ENCODE measurements around the gene IRAK3. TPM values are rescaled to one million over a fixed set of nuclear protein-coding genes. Genes with fewer than 3 reads are reported as not detected.
"Not testable (repeated sequence)": the region's sequence is repeated elsewhere in the genome, so short reads cannot be mapped to it uniquely, and the experiment has no call there.

The IRAK3 gene
- total RNA-seq, 4 donors from 2014 or later, result 7.8 to 18.7 (median 14.8) TPM

DNA sequence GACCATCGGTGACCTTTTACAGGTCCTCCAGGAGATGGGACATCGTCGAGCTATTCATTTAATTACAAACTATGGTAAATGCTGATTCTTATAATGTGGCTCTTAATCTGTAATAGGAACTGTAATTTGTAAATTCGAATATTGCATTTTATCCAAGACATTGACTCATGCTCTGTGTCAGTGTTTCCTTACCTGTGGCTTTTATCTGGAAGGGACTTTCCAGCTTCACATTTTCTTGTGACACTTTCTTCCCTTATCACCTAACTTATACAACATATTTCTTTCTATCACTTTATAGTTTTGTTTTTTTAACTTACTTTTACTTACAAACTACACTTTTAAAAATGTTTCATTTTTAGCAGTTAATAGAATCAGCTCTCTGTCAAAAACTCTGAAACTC lies 14.8 kb downstream of the IRAK3 start:
- peaks cover 0 to 7% (median 0%) of the 10 kb centered on the region in 3 donors for H3K9me3 ChIP-seq
- TF ChIP-seq, protein P1, sequence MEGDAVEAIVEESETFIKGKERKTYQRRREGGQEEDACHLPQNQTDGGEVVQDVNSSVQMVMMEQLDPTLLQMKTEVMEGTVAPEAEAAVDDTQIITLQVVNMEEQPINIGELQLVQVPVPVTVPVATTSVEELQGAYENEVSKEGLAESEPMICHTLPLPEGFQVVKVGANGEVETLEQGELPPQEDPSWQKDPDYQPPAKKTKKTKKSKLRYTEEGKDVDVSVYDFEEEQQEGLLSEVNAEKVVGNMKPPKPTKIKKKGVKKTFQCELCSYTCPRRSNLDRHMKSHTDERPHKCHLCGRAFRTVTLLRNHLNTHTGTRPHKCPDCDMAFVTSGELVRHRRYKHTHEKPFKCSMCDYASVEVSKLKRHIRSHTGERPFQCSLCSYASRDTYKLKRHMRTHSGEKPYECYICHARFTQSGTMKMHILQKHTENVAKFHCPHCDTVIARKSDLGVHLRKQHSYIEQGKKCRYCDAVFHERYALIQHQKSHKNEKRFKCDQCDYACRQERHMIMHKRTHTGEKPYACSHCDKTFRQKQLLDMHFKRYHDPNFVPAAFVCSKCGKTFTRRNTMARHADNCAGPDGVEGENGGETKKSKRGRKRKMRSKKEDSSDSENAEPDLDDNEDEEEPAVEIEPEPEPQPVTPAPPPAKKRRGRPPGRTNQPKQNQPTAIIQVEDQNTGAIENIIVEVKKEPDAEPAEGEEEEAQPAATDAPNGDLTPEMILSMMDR (IDR thresholded peaks at IDR 0.05), result no peak
- TF ChIP-seq POLR2AphosphoS5 (IDR thresholded peaks at IDR 0.05) (no peak), POLR2A (IDR thresholded peaks at IDR 0.05) (no peak), EP300 (IDR thresholded peaks at IDR 0.05) (no peak)
- no peak overlapping the region for H3K4me3 ChIP-seq
- H3K27ac ChIP-seq, result no peak overlapping the region
- peaks cover 7% of the 10 kb centered on the region for H3K27me3 ChIP-seq
- WGBS, 2 donors (ENCODE audit: low coverage in 1 of 2), result 77 to 86% methylated on average over 4 of the region's 4 CpGs
- H3K4me1 ChIP-seq, result peaks cover 0 to 3% (median 0%) of the 10 kb centered on the region in 3 donors
- H3K36me3 ChIP-seq, result no peaks in the 10 kb centered on the region
- ATAC-seq, result no peak

DNA sequence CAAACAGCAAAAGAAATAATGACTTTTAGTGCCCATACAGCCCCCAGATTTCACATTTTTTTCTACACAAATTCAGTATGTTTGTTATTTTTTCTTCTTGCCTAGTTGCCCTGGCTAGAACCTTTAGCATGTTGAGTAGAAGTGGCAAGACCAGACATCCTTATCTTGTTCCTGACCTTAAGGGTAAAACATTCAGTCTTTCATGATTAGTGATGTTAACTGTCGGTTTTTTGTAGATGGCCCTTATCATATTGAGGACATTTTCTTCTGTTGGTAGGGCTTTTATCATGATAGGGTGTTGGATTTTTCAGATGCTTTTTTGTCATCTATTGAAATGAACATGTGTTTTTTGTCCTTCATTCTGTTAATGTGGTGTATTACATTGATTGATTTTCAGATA lies 17.1 kb downstream of the IRAK3 start:
- TF ChIP-seq, protein P1 (IDR thresholded peaks at IDR 0.05), result no peak
- TF ChIP-seq EP300 (IDR thresholded peaks at IDR 0.05) (no peak), POLR2A (IDR thresholded peaks at IDR 0.05) (no peak), POLR2AphosphoS5 (IDR thresholded peaks at IDR 0.05) (no peak)
- WGBS, 2 donors (ENCODE audit: low coverage in 1 of 2), result 67 to 75% methylated on average over 1 of the region's 1 CpG
- H3K9me3 ChIP-seq, result no peaks in the 10 kb centered on the region
- H3K4me1 ChIP-seq, result no peaks in the 10 kb centered on the region
- ATAC-seq, result no peak
- H3K27ac ChIP-seq, result no peak overlapping the region
- no peak overlapping the region for H3K4me3 ChIP-seq
- peaks cover under 1% of the 10 kb centered on the region for H3K27me3 ChIP-seq
- no peaks in the 10 kb centered on the region for H3K36me3 ChIP-seq

DNA sequence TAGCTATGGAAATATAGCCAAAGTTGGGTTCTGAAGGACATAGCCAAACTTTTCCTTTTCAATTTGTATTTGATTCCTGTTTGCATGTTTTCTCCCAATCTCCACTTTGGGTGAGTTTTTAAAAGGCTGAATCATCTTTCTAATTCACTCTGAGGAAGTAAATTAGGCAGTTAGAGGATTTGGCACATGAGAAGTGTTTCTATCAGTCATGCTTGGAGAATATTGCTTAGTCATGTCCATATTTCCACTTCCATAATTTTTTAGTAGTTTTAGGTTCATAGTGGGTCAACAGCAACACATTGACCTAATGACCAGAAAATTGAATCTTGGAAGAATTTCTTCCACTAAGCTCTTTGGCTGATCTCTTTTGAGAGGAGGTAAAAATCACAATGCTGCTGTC lies 21.8 kb downstream of the IRAK3 start:
- ATAC-seq, result no peak
- Histone ChIP-seq H3K9me3 (no peaks in the 10 kb centered on the region), H3K27me3 (no peaks in the 10 kb centered on the region), H3K4me1 (no peaks in the 10 kb centered on the region), H3K4me3 (no peak overlapping the region), H3K27ac (no peak overlapping the region), H3K36me3 (peaks cover 0 to 17% of the 10 kb centered on the region in 2 donors)
- TF ChIP-seq EP300 (IDR thresholded peaks at IDR 0.05), result no peak
- TF ChIP-seq, protein P1 (IDR thresholded peaks at IDR 0.05), result no peak
- TF ChIP-seq POLR2AphosphoS5 (IDR thresholded peaks at IDR 0.05), result no peak
- TF ChIP-seq POLR2A (IDR thresholded peaks at IDR 0.05), result no peak

DNA sequence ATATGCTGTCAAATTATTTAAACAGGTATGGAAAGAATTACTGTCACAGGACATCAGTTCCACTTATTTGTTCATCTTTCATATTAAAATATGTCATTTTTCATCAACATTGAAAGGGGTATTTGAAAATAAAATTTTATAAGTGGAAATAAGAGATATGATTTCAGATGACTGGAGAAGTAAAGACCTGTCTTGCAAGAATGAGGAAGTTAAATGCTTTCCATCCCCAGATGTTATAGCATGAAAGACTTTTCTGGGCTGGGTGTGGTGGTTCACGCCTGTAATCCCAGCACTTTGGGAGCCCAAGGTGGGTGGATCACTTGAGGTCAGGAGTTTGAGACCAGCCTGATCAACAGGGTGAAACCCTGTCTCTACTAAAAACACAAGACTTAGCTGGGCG lies 22.6 kb downstream of the IRAK3 start:
- not testable (repeated sequence) for H3K27me3 ChIP-seq, H3K4me3 ChIP-seq, H3K9me3 ChIP-seq, H3K27ac ChIP-seq, ATAC-seq, H3K4me1 ChIP-seq
- peaks cover 0 to 17% of the 10 kb centered on the region in 2 donors for H3K36me3 ChIP-seq
- 88% methylated on average over 2 of the region's 2 CpGs; no CpG with 5 or more reads in 1 of the 2 donors for WGBS, 2 donors (ENCODE audit: low coverage in 1 of 2)

DNA sequence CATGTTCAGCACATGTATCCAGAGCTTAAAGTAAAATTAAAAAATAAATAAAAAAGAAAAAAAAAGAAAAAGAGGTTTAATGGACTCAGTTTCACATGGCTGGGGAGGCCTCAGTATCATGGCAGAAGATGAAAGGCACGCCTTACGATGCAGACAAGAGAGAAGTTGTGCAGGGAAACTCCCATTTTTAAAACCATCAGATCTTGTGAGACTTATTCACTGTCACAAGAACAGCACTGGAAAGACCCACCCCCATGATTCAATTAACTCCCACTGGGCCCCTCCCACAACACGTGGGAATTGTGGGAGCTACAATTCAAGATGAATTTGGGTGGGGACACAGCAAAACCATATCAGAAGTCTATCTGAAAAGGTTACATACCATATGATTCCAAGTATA lies 24.0 kb downstream of the IRAK3 start:
- H3K4me1 ChIP-seq, H3K9me3 ChIP-seq, ATAC-seq, H3K27ac ChIP-seq, H3K4me3 ChIP-seq, H3K27me3 ChIP-seq: not testable (repeated sequence)
- H3K36me3 ChIP-seq, result peaks cover 0 to 17% of the 10 kb centered on the region in 2 donors
- whole genome bisulfite sequencing, 2 donors (ENCODE audit: low coverage in 1 of 2), result 50 to 69% methylated on average over 1 to 3 of the region's 3 CpGs

DNA sequence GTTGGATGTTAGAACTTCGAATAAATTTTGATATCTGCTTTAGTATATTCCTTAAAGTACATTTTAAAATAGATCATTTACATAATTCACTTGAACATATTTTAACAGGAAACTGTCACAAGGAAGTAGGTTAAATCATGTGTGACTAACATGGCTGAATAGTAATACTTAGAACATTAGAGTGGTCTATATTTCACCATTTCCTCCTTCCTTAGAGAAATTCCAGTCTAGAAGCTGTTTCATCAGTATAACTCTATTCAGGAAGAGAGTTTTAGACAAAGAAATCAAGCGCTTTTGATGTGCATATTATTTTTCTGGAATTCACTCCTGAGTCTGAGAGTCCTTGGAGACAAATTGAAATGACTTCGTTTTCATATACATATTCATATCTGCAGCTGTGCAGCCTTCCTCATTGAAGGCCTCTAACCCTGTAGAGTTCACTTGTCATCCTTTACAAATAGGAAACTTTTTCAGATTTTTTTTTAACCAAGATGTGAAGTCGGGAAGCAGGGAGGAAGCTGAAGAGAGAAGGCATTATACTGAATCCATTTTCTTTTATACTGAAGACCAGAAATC lies 28.4 kb downstream of the IRAK3 start:
- 55 to 73% methylated on average over 4 of the region's 4 CpGs for WGBS, 2 donors (ENCODE audit: low coverage in 1 of 2)
- ATAC-seq, result no peak
- no peaks in the 10 kb centered on the region for H3K4me1 ChIP-seq
- no peak overlapping the region for H3K4me3 ChIP-seq
- TF ChIP-seq POLR2AphosphoS5 (IDR thresholded peaks at IDR 0.05) (no peak), EP300 (IDR thresholded peaks at IDR 0.05) (no peak), POLR2A (IDR thresholded peaks at IDR 0.05) (no peak)
- TF ChIP-seq, protein P1 (IDR thresholded peaks at IDR 0.05), result no peak
- peaks cover 0 to 6% (median 0%) of the 10 kb centered on the region in 3 donors for H3K9me3 ChIP-seq
- H3K36me3 ChIP-seq, result peaks cover 0 to 15% of the 10 kb centered on the region in 2 donors
- H3K27ac ChIP-seq, result no peak overlapping the region
- H3K27me3 ChIP-seq, result no peaks in the 10 kb centered on the region

Data from gastroesophageal sphincter (tissue), 4 donors.